ENCODE data around the gene RPS8.

GRCh38 chr1:44759077-44759476 is 16.3 kb upstream of the RPS8 start:
- TF ChIP-seq POLR2A (IDR thresholded peaks at IDR 0.05) (no peak), CTCF (IDR thresholded peaks at IDR 0.05 in 8 of 11, conservative IDR thresholded peaks at IDR 0.05 in 3 of 11) (no peak), POLR2AphosphoS5 (IDR thresholded peaks at IDR 0.05) (no peak)
